ENCODE data around the gene RAP1GDS1. TPM values are rescaled to one million over a fixed set of nuclear protein-coding genes. Genes with fewer than 3 reads are reported as not detected.

RAP1GDS1 gene
- total and polyA plus RNA-seq, 2 of the 13 experiments (the other 11 are each of a cell fraction or from before 2014, with no cell fraction given), result 19.3 to 42.5 TPM

DNA sequence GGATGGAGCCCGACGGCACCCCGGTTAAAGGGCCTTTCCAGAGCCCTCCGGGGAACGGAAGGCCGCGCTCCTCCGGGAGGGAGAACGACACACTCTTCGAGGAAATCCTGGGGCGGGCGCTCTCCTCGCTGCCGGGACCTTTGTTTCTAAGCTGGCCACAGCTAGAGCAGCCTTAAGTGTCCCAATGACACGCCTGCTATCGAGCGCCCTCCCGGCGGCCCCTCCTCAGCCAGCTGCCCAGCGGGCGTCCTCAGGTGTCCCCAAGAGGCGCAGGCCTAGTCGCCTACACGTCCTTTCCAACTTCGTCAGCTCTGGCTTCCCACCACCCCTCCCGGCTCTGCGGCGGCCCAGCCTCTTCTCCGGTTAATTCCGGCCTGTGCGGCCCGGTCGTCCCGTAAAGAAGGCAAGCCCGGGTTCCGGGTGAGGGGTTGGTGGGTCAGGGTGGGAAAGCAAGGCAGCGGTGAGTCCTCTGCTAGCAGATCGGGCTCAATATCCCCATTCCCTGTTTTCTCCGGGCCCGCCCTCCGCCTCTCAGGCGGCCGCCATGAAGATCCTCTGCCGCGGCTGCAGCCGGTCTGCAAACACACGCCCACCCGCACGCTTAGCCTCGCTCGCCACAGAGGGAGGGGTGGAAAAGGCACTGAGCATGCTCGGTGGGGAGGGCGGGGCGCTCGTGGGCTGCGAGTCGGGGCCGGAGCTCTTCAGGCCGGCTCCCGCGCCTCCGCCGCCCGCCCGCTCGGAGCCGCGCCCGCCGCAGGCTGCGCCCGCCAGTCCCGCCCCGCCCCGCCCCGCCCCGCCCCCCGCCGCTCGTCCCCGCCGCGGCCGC, at the start of gene RAP1GDS1 (continued):
- TF ChIP-seq ZNF264 (CRISPR knock-in tag; IDR thresholded peaks at IDR 0.05) (peak; percentile 14; the same call in 1 of the 2 replicates), FOSL2 (CRISPR knock-in tag; IDR thresholded peaks at IDR 0.05) (no peak), NR2C2 (CRISPR knock-in tag; IDR thresholded peaks at IDR 0.05; ENCODE audit: borderline replicate concordance) (0 out of 2 replicates have a peak, but pooled peaks have one; percentile 7), BRCA1 (CRISPR knock-in tag; IDR thresholded peaks at IDR 0.05) (peak; percentile 81), PRDM4 (CRISPR knock-in tag; IDR thresholded peaks at IDR 0.05; ENCODE audit: borderline replicate concordance) (no peak), BHLHE40 (IDR thresholded peaks at IDR 0.05; ENCODE audit: low read length) (peak; percentile 64), MYC (CRISPR knock-in tag; IDR thresholded peaks at IDR 0.05; ENCODE audit: borderline replicate concordance) (peak; percentile 59; the same call in 1 of the 2 replicates), ZNF354B (CRISPR knock-in tag; IDR thresholded peaks at IDR 0.05) (no peak), NFYC (CRISPR knock-in tag; IDR thresholded peaks at IDR 0.05) (no peak), MIXL1 (CRISPR knock-in tag; IDR thresholded peaks at IDR 0.05) (no peak)
- TF ChIP-seq, protein P1, sequence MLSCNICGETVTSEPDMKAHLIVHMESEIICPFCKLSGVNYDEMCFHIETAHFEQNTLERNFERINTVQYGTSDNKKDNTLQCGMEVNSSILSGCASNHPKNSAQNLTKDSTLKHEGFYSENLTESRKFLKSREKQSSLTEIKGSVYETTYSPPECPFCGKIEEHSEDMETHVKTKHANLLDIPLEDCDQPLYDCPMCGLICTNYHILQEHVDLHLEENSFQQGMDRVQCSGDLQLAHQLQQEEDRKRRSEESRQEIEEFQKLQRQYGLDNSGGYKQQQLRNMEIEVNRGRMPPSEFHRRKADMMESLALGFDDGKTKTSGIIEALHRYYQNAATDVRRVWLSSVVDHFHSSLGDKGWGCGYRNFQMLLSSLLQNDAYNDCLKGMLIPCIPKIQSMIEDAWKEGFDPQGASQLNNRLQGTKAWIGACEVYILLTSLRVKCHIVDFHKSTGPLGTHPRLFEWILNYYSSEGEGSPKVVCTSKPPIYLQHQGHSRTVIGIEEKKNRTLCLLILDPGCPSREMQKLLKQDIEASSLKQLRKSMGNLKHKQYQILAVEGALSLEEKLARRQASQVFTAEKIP (CRISPR knock-in tag; IDR thresholded peaks at IDR 0.05; ENCODE audit: borderline replicate concordance), result no peak
- TF ChIP-seq, protein P2, sequence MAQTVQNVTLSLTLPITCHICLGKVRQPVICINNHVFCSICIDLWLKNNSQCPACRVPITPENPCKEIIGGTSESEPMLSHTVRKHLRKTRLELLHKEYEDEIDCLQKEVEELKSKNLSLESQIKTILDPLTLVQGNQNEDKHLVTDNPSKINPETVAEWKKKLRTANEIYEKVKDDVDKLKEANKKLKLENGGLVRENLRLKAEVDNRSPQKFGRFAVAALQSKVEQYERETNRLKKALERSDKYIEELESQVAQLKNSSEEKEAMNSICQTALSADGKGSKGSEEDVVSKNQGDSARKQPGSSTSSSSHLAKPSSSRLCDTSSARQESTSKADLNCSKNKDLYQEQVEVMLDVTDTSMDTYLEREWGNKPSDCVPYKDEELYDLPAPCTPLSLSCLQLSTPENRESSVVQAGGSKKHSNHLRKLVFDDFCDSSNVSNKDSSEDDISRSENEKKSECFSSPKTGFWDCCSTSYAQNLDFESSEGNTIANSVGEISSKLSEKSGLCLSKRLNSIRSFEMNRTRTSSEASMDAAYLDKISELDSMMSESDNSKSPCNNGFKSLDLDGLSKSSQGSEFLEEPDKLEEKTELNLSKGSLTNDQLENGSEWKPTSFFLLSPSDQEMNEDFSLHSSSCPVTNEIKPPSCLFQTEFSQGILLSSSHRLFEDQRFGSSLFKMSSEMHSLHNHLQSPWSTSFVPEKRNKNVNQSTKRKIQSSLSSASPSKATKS (CRISPR knock-in tag; IDR thresholded peaks at IDR 0.05), result 0 out of 2 replicates have a peak, but pooled peaks have one; percentile 81
- TF ChIP-seq, protein P3, sequence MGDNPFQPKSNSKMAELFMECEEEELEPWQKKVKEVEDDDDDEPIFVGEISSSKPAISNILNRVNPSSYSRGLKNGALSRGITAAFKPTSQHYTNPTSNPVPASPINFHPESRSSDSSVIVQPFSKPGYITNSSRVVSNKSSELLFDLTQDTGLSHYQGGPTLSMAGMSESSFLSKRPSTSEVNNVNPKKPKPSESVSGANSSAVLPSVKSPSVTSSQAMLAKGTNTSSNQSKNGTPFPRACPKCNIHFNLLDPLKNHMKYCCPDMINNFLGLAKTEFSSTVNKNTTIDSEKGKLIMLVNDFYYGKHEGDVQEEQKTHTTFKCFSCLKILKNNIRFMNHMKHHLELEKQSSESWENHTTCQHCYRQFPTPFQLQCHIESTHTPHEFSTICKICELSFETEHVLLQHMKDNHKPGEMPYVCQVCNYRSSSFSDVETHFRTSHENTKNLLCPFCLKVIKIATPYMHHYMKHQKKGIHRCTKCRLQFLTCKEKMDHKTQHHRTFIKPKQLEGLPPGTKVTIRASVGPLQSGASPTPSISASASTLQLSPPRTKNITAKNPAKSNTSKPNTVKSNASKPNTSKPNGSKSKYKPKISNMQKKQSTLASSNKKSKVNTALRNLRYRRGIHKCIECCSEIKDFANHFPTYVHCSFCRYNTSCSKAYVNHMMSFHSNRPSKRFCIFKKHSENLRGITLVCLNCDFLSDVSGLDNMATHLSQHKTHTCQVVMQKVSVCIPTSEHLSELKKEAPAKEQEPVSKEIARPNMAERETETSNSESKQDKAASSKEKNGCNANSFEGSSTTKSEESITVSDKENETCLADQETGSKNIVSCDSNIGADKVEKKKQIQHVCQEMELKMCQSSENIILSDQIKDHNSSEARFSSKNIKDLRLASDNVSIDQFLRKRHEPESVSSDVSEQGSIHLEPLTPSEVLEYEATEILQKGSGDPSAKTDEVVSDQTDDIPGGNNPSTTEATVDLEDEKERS (CRISPR knock-in tag; IDR thresholded peaks at IDR 0.05), result peak; percentile 37; the same call in 1 of the 2 replicates
- TF ChIP-seq, protein P4, sequence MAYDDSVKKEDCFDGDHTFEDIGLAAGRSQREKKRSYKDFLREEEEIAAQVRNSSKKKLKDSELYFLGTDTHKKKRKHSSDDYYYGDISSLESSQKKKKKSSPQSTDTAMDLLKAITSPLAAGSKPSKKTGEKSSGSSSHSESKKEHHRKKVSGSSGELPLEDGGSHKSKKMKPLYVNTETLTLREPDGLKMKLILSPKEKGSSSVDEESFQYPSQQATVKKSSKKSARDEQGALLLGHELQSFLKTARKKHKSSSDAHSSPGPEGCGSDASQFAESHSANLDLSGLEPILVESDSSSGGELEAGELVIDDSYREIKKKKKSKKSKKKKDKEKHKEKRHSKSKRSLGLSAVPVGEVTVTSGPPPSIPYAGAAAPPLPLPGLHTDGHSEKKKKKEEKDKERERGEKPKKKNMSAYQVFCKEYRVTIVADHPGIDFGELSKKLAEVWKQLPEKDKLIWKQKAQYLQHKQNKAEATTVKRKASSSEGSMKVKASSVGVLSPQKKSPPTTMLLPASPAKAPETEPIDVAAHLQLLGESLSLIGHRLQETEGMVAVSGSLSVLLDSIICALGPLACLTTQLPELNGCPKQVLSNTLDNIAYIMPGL (CRISPR knock-in tag; IDR thresholded peaks at IDR 0.05; ENCODE audit: borderline replicate concordance in 1 of 2, low read depth in 1 of 2), result peak; percentile 80 to 86; a peak in 3 of 4 replicates

Data from HepG2 (cell line).